Stomach (tissue), 9 donors: ENCODE data around the gene PRMT1. TPM values are rescaled to one million over a fixed set of nuclear protein-coding genes. Genes with fewer than 3 reads are reported as not detected.

Source experiments
- DNase-seq, 2 donors: peaks; one replicate each; pipeline versions ENCODE4 v3.0.0 to v3.0.0-alpha.2; 2013 to 2019
- H3K27ac ChIP-seq, 5 donors: fragments of 200-600 bp in 4 of 5; sonication (generic) in 4 of 5; one replicate each; pipeline ENCODE4 v1.5.1; 2013 to 2019; ENCODE audit warnings: mild to moderate bottlenecking in 1 of 5, moderate library complexity in 1 of 5
- H3K27me3 ChIP-seq, 3 donors: fragments of 200-600 bp; sonication (generic); one replicate each; pipeline ENCODE4 v1.5.1; 2017 to 2019; ENCODE audit warnings: mixed run types in 1 of 3
- H3K36me3 ChIP-seq, 4 donors: fragments of 200-600 bp; sonication (generic); 1 replicate in 3 of 4; 2 replicates in 1 of 4; pipeline ENCODE4 v1.5.1; 2016 to 2019
- H3K4me1 ChIP-seq, 4 donors: fragments of 200-600 bp; sonication (generic); one replicate each; pipeline ENCODE4 v1.5.1; 2016 to 2019
- H3K4me3 ChIP-seq, 4 donors: fragments of 200-600 bp; sonication (generic) in 3 of 4; one replicate each; pipeline ENCODE4 v1.5.1; 2016 to 2019; ENCODE audit warnings: mild to moderate bottlenecking in 1 of 4
- H3K9me3 ChIP-seq, 4 donors: fragments of 200-600 bp; sonication (generic); one replicate each; pipeline ENCODE4 v1.5.1; 2016 to 2019
- CTCF ChIP-seq, 7 experiments: fragments of 450-650 bp in 4 of 7; fragments of 200-600 bp in 3 of 7; sonication (generic) in 3 of 7; IDR thresholded peaks; one replicate each; pipeline ENCODE4 v1.5.1; 2016 to 2019; ENCODE audit warnings: antibody characterized with exemption in 7 of 7, control low read depth in 2 of 7, mild to moderate bottlenecking in 1 of 7
- EP300 ChIP-seq: sonication (generic); formaldehyde crosslinking; IDR thresholded peaks from one replicate; pipeline ENCODE4 v1.6.1; 2017; ENCODE audit warnings: antibody characterized with exemption
- POLR2A ChIP-seq, 4 donors: fragments of 450-650 bp; IDR thresholded peaks; one replicate each; pipeline ENCODE4 v1.6.1; 2016; ENCODE audit warnings: antibody characterized with exemption in 4 of 4, control low read depth in 2 of 4, mild to moderate bottlenecking in 1 of 4, moderate library complexity in 1 of 4
- POLR2AphosphoS5 ChIP-seq, 3 donors: sonication (generic); formaldehyde crosslinking; IDR thresholded peaks; one replicate each; pipeline ENCODE4 v1.6.1; 2016; ENCODE audit warnings: antibody characterized with exemption in 3 of 3
- WGBS, 5 donors: extraction: QIAGEN DNeasy Blood & Tissue Kit in 3 of 5; methylation state at CpG; one replicate each; pipeline versions ENCODE4 v1.1.5 to v1.1.7; 2013 to 2018; 5-methylcytosine and 5-hydroxymethylcytosine counted together
- intact Hi-C: fragments of 100-400 bp; cut with DNase I; formaldehyde crosslinking; loops from one replicate; pipeline ENCODE4 v1.15.1; 2023; ENCODE audit warnings: low total_unique reads
- polyA plus RNA-seq, 3 donors: library from polyadenylated mRNA; stranded (reverse); fragments of 200-250 nt; gene quantifications; one replicate each; pipeline ENCODE4 v1.2.3, GENCODE V29; 2013
- total RNA-seq, 5 donors: library from RNA; depleted of rRNA; stranded (reverse); fragments of >200 nt; gene quantifications; one replicate each; pipeline versions ENCODE4 v1.1.0 to v1.2.3, GENCODE V29; 2014 to 2016
- donor health status: healthy with polysubstance abuse.
- donor health status: Bipolar disorder and iron deficiency.
- donor health status: healthy.

PRMT1 gene
- total and polyA plus RNA-seq, 8 donors, result 53.3 to 131 (median 107) TPM

GRCh38 chr19:49641688-49642491 lies 35.2 kb upstream of the PRMT1 start, which contains the start of gene SCAF1:
TSS of gene SCAF1 (plus strand) at chr19:49642209. CDS start at chr19:49645027, 2,818 bp downstream.
- no peaks in the 10 kb centered on the region for H3K27me3 ChIP-seq
- DNase-seq, result peak; percentile 100
- TF ChIP-seq CTCF (IDR thresholded peaks at IDR 0.05) (no peak), POLR2AphosphoS5 (IDR thresholded peaks at IDR 0.05) (peak; percentile 98 to 99 (median 99)), POLR2A (IDR thresholded peaks at IDR 0.05) (peak in 2 of 4 donors; percentile 91 to 94)
- peaks cover 19 to 24% (median 20%) of the 10 kb centered on the region in 4 donors for H3K36me3 ChIP-seq
- WGBS, 5 donors, result 0 to 1% (median 1%) methylated on average over 50 to 87 of the region's 87 CpGs
- peak within 1 kb of the TSS; percentile 93 to 100 (median 99) for H3K27ac ChIP-seq
- intact Hi-C loops, result no loop called here
- no peaks in the 10 kb centered on the region for H3K9me3 ChIP-seq
- peaks cover 35 to 80% (median 72%) of the 10 kb centered on the region in 4 donors for H3K4me1 ChIP-seq
- peak within 1 kb of the TSS; percentile 71 to 98 (median 88) for H3K4me3 ChIP-seq

GRCh38 chr19:49642492-49643035 lies 34.5 kb upstream of the PRMT1 start:
- no peaks in the 10 kb centered on the region for H3K27me3 ChIP-seq
- TF ChIP-seq EP300 (no peak), POLR2AphosphoS5 (IDR thresholded peaks at IDR 0.05) (no peak), CTCF (IDR thresholded peaks at IDR 0.05) (no peak), POLR2A (IDR thresholded peaks at IDR 0.05) (no peak)
- intact Hi-C loops, result no loop called here
- H3K9me3 ChIP-seq, result no peaks in the 10 kb centered on the region
- no peak for DNase-seq
- H3K4me1 ChIP-seq, result peaks cover 32 to 79% (median 70%) of the 10 kb centered on the region in 4 donors
- H3K36me3 ChIP-seq, result peaks cover 25 to 31% (median 27%) of the 10 kb centered on the region in 4 donors
- H3K27ac ChIP-seq, result peak overlapping the region; percentile 91 to 100 (median 97)
- WGBS, 5 donors, result 3 to 14% (median 8%) methylated on average over 4 to 5 of the region's 5 CpGs
- H3K4me3 ChIP-seq, result peak overlapping the region; percentile 71 to 98 (median 88)

GRCh38 chr19:49643466-49643865 lies 33.6 kb upstream of the PRMT1 start:
- Histone ChIP-seq H3K4me1 (peaks cover 23 to 70% (median 61%) of the 10 kb centered on the region in 4 donors), H3K9me3 (no peaks in the 10 kb centered on the region), H3K4me3 (peak overlapping the region in 1 of 4 donors; percentile 98), H3K27me3 (no peaks in the 10 kb centered on the region), H3K36me3 (peaks cover 28 to 40% (median 35%) of the 10 kb centered on the region in 4 donors), H3K27ac (no peak overlapping the region)
- intact Hi-C loops, result no loop called here
- DNase-seq, result no peak
- TF ChIP-seq CTCF (IDR thresholded peaks at IDR 0.05), result no peak
- no peak for TF ChIP-seq POLR2AphosphoS5 (IDR thresholded peaks at IDR 0.05)
- TF ChIP-seq EP300, result no peak
- no peak for TF ChIP-seq POLR2A (IDR thresholded peaks at IDR 0.05)
- WGBS, 5 donors, result 53 to 69% (median 67%) methylated on average over 2 of the region's 2 CpGs

GRCh38 chr19:49645592-49645991 lies 31.5 kb upstream of the PRMT1 start:
- H3K4me1 ChIP-seq, result peaks cover 14 to 55% (median 47%) of the 10 kb centered on the region in 4 donors
- H3K36me3 ChIP-seq, result peaks cover 42 to 61% (median 57%) of the 10 kb centered on the region in 4 donors
- no peak for DNase-seq
- H3K9me3 ChIP-seq, result no peaks in the 10 kb centered on the region
- WGBS, 5 donors, result 84 to 94% (median 93%) methylated on average over 10 to 11 of the region's 11 CpGs
- TF ChIP-seq EP300 (no peak), CTCF (IDR thresholded peaks at IDR 0.05) (no peak), POLR2AphosphoS5 (IDR thresholded peaks at IDR 0.05) (no peak), POLR2A (IDR thresholded peaks at IDR 0.05) (no peak)
- intact Hi-C loops, result no loop called here
- no peaks in the 10 kb centered on the region for H3K27me3 ChIP-seq
- H3K27ac ChIP-seq, result no peak overlapping the region
- no peak overlapping the region for H3K4me3 ChIP-seq
